Measurements from ENCODE around the gene RAG1.
"Not testable (repeated sequence)": the region's sequence is repeated elsewhere in the genome, so short reads cannot be mapped to it uniquely, and the experiment has no call there.

Gene RAG1

DNA sequence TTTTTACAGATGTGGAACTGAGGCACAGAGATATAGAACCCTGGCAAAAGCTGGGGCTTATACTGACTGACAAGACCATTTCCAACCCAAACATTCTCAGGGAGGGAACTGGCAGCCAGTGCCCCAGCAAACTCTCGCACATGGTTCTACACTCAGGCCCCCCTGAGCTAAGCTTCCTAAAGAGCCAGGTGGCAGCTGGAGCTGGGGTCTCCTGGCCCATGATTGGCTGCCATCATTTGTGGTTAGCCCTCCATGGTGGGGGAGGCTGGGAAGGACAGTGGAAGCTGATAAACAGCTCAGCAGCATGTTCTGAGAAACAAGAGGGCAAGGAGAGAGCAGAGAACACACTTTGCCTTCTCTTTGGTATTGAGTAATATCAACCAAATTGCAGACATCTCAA, at the start of gene RAG1:
Gene RAG1, plus strand, starts transcription at position 314 of the 400 bp plus-strand sequence. CDS start 5,298 bp downstream, outside the sequence.
- DNase-seq = peak; percentile 6

DNA sequence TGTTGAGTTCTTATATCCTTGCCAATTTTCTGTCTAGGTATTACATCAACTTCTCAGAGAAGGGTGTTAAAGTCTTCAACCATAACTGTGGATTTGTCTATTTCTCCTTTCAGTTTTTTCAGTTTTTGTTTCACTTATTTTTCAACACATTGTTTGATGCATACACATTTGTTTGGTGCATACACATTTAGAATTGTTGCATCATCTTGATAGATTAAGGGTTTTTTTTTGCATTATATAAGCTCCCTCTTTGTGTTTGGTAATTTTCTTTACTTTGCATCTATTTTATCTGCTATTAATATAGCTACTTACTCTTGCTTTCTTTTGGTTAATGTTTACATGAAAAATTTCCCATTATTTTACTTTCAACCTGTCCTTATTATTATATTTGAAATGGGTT, 37.0 kb upstream of the RAG1 start:
- peak; percentile 31 for DNase-seq

DNA sequence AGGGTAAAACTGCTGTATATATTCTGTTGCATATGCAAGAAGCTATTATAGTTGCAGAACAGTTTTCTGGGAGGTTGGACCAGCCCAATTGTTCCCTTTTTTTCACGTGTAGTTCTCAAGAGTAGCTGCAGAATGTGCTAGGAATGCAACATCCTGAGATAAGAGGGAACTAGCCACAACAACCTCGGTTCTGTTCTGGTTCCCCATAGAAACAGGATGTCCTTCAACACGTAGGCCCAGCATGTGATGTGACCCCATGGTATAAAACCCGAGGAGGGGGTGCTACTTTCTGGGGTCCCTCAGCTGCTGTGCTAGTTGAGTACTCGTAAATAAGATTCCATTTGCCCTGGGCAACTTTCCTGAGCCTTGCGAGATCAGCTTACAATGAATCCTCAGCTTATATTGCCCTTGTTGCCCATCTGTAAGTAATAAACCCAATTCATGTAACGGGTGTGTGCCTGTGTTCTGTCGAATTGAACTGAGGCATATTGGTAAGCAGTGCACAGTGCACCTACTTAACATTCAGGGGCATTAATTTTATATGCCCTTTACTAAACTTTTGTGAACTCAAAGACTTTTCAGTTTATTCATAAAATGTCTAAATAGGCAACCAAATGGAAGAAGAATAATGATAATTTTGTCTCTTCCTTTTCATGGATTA, 34.7 kb upstream of the RAG1 start:
- DNase-seq = peak; percentile 54

DNA sequence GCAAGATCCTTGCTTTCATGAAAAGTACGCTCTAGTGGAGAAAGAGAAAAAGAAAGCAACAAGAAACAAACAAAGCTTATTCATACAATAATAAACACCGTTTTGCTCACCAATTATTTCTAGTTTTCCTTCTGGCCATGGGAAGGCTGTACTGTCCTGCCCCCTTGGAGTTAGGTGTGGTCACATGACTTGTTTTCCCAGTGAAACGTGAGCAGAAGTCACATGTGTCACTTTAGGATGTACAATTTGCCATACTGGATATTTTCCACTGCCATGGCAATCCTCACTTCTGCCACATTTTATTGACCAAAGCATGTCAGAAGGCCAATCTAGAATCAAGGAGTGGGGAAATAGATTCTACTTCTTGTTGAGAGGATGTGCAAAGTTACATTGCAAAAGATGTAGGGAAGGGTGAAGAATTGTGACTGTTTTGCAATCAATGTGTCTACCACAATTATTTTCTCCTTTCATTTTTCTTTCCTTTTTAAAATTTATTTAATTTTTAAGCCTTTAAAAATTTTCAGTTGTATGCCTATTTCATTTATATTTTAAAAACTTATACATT, 33.4 kb upstream of the RAG1 start:
- no peak for DNase-seq

DNA sequence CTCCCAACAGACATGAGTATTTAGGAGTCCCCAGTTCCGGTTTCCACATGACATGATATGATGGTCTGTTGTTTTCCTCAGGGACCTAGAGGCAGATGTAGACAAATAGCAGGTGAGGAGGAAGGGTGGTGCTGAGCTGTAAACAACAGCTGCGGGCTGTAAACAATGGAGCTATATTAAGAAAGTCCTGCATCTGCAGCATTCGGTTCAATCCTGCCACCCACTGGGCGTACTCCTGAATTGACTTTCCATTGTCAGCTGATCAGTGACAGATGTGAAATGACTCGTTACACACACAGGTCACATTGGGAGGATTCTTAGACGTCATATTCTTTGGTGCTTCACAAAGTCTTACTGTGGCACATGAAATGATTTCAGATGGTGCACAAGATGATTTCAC, 26.8 kb upstream of the RAG1 start:
- peak; percentile 74 for DNase-seq

DNA sequence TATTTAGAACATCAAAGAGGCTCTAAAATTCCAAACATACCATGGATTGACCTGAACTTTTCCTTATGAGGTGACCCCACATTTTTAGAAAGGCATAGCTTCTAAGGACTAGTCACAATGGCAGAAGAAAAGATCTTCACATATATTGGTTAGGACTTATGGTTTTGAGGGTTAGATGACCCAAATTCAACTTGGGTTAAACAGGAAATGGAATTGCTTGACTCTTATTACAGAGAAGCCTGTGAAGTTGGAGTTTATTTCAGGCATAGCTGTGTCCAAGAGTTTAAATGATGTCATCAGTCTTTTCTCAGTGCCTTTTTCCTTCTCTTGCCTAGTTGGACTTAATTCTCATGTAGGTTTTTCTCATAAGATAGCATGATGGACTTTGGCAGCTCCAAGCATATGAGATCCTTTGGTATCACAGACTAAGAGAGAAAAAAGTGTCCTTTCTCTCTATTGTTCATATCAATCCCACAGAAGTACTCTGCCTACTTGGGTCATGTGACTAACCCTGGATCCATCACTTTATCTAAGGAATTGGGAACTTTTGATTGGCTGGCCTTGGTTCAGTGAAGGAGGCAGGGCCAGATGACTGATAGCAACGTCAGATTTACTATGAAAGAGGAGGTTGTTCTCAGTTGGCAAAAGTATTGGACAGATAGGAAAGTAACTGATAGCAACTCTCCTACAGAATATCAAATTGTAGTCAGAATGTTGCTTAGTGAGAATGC, 17.3 kb upstream of the RAG1 start:
- peak; percentile 65 for DNase-seq

DNA sequence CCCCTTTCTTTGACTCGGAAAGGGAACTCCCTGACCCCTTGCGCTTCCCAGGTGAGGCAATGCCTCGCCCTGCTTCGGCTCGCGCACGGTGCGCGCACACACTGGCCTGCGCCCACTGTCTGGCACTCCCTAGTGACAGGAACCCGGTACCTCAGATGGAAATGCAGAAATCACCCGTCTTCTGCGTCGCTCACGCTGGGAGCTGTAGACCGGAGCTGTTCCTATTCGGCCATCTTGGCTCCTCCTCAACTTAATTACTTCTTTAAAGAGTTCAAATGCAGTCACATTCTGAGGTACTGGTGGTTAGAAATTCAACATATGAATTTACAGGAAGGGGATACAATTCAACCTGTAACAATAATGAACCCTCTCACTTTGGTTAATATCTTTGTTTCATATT, 10.4 kb upstream of the RAG1 start:
- DNase-seq = not testable (repeated sequence)

DNA sequence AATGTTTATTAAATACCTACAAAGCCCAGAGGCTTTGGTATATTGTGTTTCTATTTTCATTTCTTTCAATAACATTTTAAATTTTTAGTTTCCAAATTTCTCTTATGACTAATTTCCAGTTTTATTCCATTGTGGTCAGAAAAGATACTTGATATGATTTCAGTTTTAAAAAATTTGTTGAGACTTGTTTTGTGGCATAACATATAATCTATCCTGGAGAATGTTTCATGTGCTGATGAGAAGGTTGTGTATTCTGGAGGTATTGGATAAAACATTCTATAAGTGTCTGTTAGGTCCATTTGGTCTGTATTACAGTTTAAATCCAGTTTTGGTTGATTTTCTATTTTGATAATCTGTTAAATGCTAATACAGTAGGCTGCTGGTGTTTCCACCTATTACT, 9.8 kb upstream of the RAG1 start:
- DNase-seq = no peak

DNA sequence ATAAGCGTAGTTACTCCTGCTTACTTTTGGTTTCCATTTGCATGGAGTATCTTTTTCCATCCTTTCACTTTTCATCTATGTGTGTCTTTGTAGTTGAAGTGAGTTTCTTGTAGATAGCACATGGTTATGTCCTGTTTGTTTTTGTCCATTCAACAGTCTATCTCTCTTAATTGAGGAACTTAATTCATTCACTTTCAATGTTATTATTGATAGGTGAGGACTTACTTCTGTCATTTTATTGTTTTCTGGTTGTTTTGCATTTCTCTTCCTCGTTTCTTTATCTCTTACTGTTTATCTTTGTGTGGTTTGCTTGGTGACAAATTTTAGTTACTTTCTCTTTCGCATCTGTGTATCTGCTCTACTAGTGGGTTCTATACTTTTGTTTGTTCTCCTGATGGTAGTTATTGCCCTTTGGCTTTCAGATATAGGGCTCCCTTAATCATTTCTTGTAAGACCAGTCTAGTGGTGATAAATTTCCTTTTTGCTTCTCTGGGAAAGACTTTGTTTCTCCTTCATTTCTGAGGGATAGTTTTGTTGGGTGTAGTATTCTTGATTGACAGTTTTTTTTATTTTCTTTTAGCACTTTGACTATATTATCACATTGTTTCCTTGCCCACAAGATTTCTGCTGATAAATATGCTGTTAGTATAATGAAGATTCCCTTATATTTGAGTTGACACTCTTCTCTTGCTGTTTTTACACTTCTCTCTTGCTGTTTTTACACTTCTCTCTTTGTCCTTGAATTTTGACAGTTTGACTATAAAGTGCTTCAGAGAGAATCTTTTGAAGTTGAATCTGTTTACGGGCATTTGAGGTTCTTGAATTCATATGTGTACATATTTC, 9.0 kb upstream of the RAG1 start:
- DNase-seq = peak; percentile 85

DNA sequence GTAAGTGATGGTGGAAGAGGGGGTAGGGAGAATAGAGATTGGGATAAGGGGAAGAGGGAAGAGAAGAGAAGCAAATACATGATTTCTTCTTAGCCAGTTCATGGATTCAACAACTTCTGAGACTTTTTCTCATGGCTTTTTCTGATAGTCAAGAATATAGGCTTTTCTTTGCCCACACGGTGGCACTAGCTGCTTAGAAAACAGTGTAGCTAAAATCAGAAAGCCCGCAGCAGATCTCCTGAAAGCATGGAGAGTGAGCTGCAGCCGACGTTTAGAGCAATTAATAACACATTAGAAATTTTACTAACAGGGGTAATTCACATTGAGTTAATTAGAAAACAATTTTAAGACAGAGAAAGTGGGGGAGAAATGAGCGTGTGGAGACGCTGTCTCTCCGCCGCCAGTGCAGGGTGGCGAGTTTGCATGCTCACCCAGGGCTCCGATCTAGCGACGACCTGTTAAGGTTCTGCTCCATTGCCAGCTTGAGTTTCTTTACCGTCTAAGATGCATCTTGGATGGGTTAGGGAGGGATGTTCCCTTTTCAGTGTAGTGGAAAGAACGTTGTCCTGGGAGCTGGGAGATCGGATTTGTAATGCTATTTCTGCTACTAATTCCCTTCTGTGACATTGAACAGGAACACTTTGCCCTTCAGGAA, 3.3 kb upstream of the RAG1 start:
- DNase-seq = peak; percentile 85

DNA sequence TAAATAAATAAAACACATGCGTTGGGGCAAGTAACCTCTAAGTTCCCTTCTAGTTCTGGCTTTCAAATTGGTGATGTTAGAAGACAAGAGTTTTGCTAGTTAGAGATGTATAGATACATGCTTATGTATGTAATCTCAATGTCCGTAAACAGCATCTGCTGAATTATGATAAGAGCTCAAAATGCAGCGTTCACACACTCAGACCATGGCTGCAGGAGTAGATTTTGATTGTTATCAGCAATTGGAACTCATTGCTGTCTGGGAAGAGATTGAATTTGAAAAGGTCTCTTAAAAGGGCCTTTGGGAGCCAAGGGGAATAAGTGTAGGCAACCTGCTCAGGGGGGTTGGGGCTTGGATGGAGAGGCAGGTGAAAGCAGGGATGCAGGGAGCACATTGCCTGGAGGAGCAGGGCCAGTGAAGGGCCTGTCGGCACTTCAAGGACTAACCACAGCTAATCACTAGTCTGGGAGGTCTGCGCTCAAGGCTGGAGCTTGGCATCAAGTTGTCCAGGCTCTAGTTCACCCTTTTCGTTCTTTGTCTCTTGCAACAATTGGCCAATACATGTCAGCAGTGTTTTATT, 2.7 kb upstream of the RAG1 start:
- DNase-seq = peak; percentile 56

DNA sequence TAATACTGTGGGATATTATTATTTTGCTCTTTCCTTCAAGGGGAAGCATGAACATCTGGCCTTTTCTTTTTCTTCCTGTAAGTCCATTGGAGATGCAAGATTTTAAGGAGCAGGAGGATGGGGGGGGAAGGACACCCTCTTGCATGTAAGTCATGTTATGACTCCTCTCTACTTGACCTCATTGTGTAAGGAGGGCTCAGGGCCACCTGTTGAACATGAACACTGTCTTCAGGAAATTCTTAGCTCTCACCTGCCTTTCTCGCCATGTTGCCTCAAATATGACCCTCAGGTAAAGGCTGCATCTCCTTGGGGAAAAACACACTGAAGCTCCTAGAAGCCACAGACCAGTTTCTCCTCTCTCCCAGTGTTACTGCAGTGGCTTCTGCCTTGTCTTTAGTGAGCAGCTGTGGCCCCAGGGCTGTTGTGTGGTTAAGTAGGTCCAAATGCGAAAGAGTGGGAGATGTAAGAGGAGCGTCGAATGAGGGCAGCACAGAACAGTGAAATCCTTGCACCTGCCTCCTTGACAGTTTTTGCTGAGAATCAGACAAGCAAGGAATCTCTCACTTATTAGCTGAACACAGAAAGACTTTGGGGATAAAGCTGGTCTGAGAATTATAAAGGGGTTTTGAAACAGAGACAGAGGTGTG, 1.3 kb upstream of the RAG1 start:
- DNase-seq = no peak

DNA sequence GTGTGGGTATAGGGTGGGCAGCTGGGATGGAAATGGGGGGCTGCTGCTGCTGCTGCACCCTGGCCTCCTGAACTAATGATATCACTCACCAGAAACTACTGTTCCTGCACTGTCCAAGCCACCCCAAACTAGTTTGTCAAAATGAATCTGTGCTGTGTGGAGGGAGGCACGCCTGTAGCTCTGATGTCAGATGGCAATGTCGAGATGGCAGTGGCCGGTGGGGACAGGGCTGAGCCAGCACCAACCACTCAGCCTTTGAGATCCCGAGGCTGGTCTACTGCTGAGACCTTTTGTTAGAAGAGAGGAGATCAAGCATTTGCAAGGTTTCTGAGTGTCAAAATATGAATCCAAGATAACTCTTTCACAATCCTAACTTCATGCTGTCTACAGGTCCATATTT, 1.3 kb downstream of the RAG1 start:
- no peak for DNase-seq

DNA sequence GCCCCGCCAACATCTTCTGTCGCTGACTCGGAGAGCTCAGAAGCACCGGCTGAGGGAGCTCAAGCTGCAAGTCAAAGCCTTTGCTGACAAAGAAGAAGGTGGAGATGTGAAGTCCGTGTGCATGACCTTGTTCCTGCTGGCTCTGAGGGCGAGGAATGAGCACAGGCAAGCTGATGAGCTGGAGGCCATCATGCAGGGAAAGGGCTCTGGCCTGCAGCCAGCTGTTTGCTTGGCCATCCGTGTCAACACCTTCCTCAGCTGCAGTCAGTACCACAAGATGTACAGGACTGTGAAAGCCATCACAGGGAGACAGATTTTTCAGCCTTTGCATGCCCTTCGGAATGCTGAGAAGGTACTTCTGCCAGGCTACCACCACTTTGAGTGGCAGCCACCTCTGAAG, 6.7 kb downstream of the RAG1 start:
- no peak for DNase-seq

DNA sequence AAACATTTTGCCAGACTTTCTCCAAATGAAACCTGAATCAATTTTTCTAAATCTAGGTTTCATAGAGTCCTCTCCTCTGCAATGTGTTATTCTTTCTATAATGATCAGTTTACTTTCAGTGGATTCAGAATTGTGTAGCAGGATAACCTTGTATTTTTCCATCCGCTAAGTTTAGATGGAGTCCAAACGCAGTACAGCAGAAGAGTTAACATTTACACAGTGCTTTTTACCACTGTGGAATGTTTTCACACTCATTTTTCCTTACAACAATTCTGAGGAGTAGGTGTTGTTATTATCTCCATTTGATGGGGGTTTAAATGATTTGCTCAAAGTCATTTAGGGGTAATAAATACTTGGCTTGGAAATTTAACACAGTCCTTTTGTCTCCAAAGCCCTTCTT, 9.6 kb downstream of the RAG1 start:
- no peak for DNase-seq

DNA sequence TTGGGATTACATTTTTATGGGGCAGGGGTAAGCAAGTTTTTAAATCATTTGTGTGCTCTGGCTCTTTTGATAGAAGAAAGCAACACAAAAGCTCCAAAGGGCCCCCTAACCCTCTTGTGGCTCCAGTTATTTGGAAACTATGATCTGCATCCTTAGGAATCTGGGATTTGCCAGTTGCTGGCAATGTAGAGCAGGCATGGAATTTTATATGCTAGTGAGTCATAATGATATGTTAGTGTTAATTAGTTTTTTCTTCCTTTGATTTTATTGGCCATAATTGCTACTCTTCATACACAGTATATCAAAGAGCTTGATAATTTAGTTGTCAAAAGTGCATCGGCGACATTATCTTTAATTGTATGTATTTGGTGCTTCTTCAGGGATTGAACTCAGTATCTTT, 10.1 kb downstream of the RAG1 start:
- no peak for DNase-seq

DNA sequence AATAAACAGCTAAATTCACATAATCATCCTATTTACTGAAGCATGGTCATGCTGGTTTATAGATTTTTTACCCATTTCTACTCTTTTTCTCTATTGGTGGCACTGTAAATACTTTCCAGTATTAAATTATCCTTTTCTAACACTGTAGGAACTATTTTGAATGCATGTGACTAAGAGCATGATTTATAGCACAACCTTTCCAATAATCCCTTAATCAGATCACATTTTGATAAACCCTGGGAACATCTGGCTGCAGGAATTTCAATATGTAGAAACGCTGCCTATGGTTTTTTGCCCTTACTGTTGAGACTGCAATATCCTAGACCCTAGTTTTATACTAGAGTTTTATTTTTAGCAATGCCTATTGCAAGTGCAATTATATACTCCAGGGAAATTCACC, 10.7 kb downstream of the RAG1 start:
- no peak for DNase-seq

DNA sequence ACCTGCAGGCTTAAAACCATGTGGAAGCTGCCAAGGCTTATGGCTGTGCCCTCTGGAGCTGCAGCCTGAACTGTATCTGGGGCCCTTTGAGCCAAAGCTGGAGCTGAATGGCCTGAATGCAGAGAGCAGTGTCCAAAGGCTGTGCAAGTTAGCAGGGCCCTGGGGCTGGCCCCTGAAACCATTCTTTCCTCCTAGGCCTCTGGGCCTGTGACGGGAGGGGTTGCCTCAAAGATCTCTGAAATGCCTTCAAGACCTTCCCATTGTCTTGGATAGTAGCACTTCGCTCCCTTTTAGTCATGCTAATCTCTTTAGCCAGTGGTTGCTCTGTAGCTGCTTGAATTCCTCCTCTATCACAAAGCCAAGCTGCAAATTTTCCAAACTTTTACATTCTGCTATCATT, 13.7 kb downstream of the RAG1 start:
- DNase-seq = no peak

DNA sequence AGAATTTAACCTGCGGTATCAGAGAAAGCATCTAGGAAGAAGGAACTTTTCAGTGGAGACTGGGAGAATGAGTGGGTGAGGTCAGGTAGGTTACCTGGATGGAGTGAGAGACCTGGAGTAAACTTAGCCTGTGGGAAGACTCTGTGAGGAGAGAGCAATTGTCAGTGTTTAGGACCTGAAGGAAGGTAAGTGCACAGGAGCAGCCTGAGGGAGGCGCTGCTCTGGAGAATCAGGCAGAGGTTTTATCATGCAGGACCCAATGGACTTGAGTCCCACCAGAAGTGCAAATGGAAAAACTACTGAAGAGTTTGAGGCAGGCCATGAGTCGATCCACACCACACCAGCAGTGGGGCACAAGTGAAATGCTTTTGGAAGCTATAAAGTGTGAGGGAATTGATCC, 15.9 kb downstream of the RAG1 start:
- no peak for DNase-seq

DNA sequence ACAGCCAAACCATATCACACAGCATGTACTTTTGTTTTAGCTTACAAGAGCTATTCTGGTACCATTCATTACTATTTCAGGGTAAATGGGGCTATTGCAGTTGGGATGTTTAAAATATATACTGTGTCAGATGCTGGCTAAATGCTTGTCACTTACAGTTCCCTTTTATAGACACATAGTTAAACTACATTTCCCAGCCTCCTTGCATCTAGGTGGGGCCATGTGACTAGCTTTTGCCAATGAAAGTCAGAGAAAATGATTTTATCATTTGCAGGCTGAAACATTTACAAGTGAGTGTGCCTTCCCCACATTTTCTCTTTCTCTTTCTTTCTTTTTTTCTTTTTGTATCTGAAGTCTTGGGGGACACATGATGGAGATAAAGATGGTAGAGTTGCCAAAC, 18.7 kb downstream of the RAG1 start:
- peak; percentile 48 for DNase-seq

DNA sequence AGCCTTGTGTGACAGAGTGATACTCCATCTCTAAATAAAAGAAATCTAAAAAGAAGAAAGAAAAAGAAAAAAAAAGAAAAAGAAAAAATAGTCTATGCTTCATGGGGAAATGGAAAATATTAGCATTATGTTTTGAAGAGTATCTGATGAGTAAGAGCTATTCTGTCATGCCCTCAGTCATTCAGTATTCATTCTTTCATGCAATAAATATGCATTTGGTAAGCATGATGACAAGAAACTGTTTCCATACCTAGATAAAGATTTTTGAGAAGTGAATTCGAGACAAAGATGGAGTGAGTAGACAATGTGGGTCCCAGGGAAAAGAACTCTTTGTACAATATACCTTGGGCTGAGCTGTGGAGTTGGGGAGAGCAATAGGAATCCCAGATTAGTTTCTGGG, 20.3 kb downstream of the RAG1 start:
- DNase-seq = no peak

DNA sequence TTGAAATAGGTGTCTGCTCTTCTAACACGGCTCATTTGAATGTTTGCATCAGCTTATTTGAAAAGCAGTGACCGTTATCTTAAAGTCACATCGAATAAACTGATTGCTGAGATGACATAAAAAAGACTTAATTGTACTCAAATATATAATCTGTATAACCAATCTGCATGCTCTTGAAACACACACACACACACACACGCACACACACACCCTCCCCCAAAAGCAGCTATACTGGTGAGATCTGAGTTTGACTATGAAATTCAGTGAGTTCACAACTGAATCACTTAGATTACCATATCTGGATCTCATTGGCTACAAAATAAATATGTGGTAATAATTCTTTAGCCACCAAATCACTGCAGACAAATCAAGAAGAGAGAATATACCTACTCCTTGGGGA, 22.7 kb downstream of the RAG1 start:
- DNase-seq = no peak

Data from OCI-M1 (cell line).